Thyroid gland (tissue), 4 donors: Measurements from ENCODE around the gene APBB1IP.

Experiments used
- POLR2A ChIP-seq, 2 donors: fragments of 450-650 bp; IDR thresholded peaks; one replicate each; pipeline ENCODE4 v1.6.1; 2017; ENCODE audit warnings: antibody characterized with exemption in 2 of 2, mild to moderate bottlenecking in 2 of 2, moderate library complexity in 1 of 2
- TF ChIP-seq, protein P1 (sequence below), 6 experiments: fragments of 200-600 bp in 3 of 6; fragments of 450-650 bp in 3 of 6; sonication (generic) in 3 of 6; IDR thresholded peaks; one replicate each; pipeline ENCODE4 v1.5.1; 2016 to 2019; ENCODE audit warnings: antibody characterized with exemption in 6 of 6, mild to moderate bottlenecking in 2 of 6, inconsistent platforms in 1 of 6, moderate library complexity in 1 of 6

DNA sequence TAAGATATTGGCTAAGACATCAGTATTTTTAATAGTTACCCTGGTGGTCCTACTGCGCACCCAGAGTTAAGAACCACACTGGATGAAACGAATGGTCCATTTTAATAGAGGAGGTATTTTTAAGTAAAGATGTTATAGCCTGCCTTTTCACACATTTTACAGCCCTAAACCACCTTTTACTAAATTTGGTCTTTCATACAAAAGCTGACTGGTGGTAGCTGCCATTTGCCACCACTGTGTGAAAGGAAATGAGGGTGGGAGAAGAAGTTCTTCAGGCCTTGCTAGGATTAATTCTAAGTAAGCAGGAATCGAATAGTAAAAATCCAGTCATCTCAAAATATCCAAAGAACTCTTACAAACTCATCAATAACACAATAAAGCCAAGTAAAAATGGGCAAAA is 15.2 kb upstream of the APBB1IP start:
- TF ChIP-seq, protein P1, sequence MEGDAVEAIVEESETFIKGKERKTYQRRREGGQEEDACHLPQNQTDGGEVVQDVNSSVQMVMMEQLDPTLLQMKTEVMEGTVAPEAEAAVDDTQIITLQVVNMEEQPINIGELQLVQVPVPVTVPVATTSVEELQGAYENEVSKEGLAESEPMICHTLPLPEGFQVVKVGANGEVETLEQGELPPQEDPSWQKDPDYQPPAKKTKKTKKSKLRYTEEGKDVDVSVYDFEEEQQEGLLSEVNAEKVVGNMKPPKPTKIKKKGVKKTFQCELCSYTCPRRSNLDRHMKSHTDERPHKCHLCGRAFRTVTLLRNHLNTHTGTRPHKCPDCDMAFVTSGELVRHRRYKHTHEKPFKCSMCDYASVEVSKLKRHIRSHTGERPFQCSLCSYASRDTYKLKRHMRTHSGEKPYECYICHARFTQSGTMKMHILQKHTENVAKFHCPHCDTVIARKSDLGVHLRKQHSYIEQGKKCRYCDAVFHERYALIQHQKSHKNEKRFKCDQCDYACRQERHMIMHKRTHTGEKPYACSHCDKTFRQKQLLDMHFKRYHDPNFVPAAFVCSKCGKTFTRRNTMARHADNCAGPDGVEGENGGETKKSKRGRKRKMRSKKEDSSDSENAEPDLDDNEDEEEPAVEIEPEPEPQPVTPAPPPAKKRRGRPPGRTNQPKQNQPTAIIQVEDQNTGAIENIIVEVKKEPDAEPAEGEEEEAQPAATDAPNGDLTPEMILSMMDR (IDR thresholded peaks at IDR 0.05) = no peak
- TF ChIP-seq POLR2A (IDR thresholded peaks at IDR 0.05) = no peak
